Measurements from ENCODE around the gene SLC34A1.

SLC34A1 gene

GRCh38 chr5:177385720-177386119 lies 1.5 kb downstream of the SLC34A1 start:
- DNase-seq (ENCODE audit: insufficient read length, low spot score) = no peak
- no peak for FAIRE-seq

GRCh38 chr5:177386542-177386941 lies 2.3 kb downstream of the SLC34A1 start:
- no peak for FAIRE-seq
- DNase-seq (ENCODE audit: insufficient read length, low spot score) = no peak

GRCh38 chr5:177387405-177387804 lies 3.2 kb downstream of the SLC34A1 start:
- DNase-seq (ENCODE audit: insufficient read length, low spot score) = no peak
- no peak for FAIRE-seq

- no peak for FAIRE-seq
- DNase-seq (ENCODE audit: insufficient read length, low spot score) = no peak
Measured at GRCh38 chr5:177388521-177389052, 4.4 kb downstream of the SLC34A1 start.

GRCh38 chr5:177389241-177390169 lies 5.3 kb downstream of the SLC34A1 start:
- peak; percentile 72 for FAIRE-seq

GRCh38 chr5:177390363-177391300 lies 6.4 kb downstream of the SLC34A1 start:
- peak; percentile 98 for FAIRE-seq
- DNase-seq (ENCODE audit: insufficient read length, low spot score) = peak; percentile 94

More at GRCh38 chr5:177389241-177390169, 5.3 kb downstream of the SLC34A1 start:
- DNase-seq (ENCODE audit: insufficient read length, low spot score) = no peak

GRCh38 chr5:177392765-177393164 lies 8.5 kb downstream of the SLC34A1 start:
- FAIRE-seq (no peak), DNase-seq (ENCODE audit: insufficient read length, low spot score) (no peak)

GRCh38 chr5:177393206-177393765 lies 9.1 kb downstream of the SLC34A1 start:
- FAIRE-seq (no peak), DNase-seq (ENCODE audit: insufficient read length, low spot score) (no peak)

- FAIRE-seq = no peak
Measured at GRCh38 chr5:177393990-177394389, 9.8 kb downstream of the SLC34A1 start.

GRCh38 chr5:177396078-177396477 lies 11.8 kb downstream of the SLC34A1 start:
- FAIRE-seq = no peak
- no peak for DNase-seq (ENCODE audit: insufficient read length, low spot score)

More at GRCh38 chr5:177393990-177394389, 9.8 kb downstream of the SLC34A1 start:
- no peak for DNase-seq (ENCODE audit: insufficient read length, low spot score)

GRCh38 chr5:177396807-177397206 lies 12.6 kb downstream of the SLC34A1 start:
- no peak for FAIRE-seq
- DNase-seq (ENCODE audit: insufficient read length, low spot score) = no peak

- no peak for DNase-seq (ENCODE audit: insufficient read length, low spot score)
- FAIRE-seq = no peak
Measured at GRCh38 chr5:177397875-177398390, 13.7 kb downstream of the SLC34A1 start.

GRCh38 chr5:177399997-177400868 lies 16.0 kb downstream of the SLC34A1 start, which contains the start of gene PFN3:
TSS of gene PFN3 (minus strand) at chr5:177400661. CDS start at chr5:177400576, 85 bp downstream.
- no peak for FAIRE-seq
- DNase-seq (ENCODE audit: insufficient read length, low spot score) = no peak

- DNase-seq (ENCODE audit: insufficient read length, low spot score) (peak; percentile 89), FAIRE-seq (peak; percentile 81)
Measured at GRCh38 chr5:177402271-177403043, 18.2 kb downstream of the SLC34A1 start.

- peak; percentile 40 for FAIRE-seq
Measured at GRCh38 chr5:177403102-177403791, 19.0 kb downstream of the SLC34A1 start.

GRCh38 chr5:177403792-177404640 lies 19.8 kb downstream of the SLC34A1 start:
- DNase-seq (ENCODE audit: insufficient read length, low spot score) (peak; percentile 93), FAIRE-seq (peak; percentile 94)

More at GRCh38 chr5:177403102-177403791, 19.0 kb downstream of the SLC34A1 start:
- DNase-seq (ENCODE audit: insufficient read length, low spot score) = peak; percentile 55

- DNase-seq (ENCODE audit: insufficient read length, low spot score) (no peak), FAIRE-seq (no peak)
Measured at GRCh38 chr5:177404641-177405179, 20.5 kb downstream of the SLC34A1 start.

Measured in GM19239 (cell line).